NCI-H2196 treated with DMSO at 0.1 percent for 48 hours (cell line): Measurements from ENCODE around the gene TMEM255B.
"Not testable (repeated sequence)": the region's sequence is repeated elsewhere in the genome, so short reads cannot be mapped to it uniquely, and the experiment has no call there.

Source experiments
- DNase-seq: peaks from one replicate; lab custom pipeline; 2025; ENCODE audit not compliant: unreplicated experiment; lab: John Stamatoyannopoulos, UW

The TMEM255B gene

DNA sequence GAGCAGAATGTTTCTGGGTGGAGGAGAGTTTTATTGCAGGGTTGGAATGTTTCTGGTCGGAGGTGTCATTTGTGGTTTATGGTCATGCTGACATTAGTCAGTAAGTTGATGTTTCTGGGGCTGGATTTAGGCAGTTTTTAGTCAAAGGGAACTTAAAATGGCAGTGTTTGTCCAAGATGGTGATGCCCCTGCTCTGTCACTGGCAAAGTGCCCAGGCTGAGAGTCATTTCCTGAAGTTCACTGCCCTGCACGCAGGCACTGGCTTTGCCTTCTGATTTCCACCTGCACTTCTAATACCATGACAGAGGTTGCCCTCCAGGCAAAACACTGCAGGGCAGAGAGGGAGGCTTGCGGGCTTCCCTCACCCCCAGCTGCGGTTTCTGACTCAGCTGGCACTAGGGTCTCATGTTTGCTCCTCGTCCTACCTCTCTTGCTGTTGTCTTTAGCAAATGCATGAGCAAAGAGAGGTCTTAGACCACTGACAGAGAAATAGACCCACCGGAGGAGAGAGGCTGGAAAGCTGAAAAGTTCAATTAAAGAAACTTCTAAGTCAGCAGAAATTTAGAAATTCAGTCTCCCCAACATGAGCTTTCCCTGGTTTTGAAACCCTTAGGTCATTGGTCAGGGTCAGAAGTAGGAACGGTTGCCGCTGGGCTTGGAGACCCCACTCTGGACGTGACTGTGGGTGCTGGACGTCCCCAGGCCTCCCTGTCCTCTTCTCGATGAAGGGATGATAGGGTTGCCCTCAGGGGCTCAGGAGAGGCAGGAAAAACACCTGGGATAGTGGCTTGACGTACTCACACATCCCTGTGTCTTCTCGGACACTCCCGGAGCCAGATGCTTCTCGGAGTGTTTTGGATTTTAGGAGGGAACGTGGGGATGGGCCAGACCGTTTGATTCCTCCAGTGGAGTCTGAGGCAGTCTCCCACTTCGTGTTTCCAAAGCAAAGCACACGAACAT is 26.3 kb downstream of the TMEM255B start:
- DNase-seq = no peak

DNA sequence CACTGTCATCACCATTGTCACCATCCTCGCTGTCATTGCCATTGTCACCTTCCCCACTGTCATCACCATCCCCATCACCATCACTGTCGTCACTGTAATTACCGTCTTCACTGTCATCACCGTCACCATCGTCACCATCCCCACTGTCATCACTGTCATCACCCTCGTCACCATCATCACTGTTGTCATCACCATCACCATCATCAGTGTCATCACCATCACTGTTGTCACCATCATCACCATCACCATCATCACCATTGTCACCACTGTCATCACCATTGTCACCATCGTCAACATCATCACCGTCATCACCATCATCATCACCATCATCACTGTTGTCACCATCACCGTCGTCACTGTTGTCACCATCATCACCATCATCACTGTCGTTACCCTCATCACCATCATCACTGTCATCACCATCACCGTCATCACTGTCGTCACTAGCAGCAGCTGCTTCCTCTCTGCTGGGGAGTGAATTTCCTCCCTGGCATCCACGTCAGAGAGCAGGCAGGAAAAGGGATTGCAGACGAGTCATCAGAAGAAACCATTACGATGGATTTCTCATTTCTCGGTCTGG is 27.3 kb downstream of the TMEM255B start:
- DNase-seq = no peak

DNA sequence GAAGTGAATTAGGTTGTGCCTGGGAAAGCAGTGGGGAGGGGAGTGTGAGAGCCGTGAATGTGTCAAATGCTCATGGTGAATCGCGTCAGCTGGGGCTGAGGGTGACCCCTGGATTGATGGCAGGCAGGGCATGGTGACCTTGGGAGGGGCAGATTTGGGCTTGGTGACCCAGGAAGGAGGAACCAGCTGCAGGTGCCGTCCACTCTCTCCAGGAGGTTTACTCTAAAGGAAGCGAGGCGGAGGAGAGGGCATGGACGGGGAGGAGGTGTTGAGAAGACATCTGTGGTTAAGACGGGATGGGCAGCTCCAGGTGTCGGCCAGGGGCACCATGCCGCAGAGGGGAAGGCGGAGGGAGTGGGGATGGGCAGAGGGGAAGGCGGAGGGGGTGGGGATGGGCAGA is 28.7 kb downstream of the TMEM255B start:
- DNase-seq = no peak

DNA sequence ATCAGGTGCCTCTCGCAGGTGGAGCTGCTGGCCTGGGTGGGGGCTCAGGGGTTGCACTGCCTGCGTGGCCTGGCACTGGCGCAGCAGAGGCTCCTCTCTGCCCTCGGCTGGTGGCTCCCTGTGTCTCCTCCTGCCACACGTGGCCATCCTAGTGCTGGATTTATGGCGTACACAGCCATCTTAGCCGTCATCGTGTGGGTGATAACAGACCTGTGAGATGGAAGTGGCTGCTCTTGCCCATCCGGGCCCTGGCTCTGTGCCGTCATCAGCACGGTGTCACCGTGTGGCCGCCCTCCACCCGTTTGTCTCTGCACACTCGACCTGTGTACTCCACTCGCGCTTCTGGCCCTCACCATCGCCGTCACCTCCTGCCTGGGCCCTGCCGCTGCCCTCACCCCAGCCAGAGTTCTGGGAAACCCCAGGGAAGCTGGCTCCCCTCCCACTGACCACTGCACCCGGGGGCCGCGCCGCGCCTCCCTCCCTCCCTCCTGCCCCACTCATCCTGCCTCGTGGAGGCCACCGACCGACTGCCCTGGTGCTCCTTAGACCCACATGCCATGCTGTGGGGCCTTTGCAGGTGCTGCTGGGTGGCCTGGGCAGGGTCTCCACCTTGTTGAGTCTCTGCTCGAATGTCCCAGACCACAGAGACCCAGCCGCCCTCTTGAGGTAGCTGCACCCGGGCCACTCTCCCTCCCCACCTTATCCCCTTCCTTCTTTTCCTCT is 29.5 kb downstream of the TMEM255B start:
- DNase-seq = no peak

DNA sequence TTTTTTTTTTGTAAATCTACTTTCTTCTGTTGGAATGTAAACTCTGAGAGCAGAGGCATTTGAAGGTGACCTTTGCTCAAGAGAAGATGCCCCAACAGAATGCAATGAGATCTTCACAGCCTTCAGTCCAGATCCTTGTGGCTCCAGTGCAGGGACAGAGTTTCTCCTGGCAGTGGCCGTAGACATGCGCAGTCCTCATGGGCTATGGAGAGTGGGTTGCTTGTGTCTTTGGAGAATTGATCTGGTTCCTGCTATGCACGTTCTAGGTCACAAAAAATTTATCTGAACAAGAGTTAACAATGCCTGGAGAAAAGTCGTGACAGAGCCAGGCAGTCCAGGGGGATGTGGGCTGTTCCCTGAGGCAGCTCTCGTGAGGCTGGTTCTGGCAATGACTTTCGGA is 30.1 kb downstream of the TMEM255B start:
- no peak for DNase-seq

DNA sequence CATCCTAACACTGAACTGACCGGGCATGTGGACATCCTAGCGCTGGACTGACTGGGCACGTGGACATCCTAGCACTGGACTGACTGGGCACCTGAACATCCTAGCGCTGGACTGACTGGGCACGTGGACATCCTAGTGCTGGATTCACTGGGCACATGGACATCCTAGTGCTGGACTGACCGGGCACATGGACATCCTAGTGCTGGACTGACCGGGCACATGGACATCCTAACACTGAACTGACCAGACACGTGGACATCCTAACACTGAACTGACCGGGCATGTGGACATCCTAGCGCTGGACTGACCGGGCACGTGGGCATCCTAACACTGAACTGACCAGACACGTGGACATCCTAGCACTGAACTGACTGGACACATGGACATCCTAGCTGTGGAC is 30.9 kb downstream of the TMEM255B start:
- not testable (repeated sequence) for DNase-seq

DNA sequence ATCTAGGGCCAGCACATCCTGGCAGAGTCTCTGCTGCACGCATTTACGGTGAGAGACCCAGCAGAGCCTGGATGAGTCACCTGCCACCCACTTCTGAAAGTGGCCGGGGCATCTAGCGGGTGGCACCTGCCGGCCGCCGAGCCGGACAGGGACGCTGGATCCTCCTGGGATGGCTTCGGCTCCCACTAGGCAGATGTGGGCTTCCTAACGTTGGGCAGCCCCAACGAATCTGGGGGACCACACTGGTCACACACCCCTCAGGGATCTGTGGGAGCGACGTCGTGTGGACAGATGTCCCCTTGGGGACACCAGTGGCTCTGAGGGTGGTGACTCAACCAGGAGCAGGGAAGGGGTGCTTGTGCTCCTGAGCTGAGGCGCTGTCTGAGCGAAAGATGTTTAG is 32.2 kb downstream of the TMEM255B start:
- DNase-seq = no peak

DNA sequence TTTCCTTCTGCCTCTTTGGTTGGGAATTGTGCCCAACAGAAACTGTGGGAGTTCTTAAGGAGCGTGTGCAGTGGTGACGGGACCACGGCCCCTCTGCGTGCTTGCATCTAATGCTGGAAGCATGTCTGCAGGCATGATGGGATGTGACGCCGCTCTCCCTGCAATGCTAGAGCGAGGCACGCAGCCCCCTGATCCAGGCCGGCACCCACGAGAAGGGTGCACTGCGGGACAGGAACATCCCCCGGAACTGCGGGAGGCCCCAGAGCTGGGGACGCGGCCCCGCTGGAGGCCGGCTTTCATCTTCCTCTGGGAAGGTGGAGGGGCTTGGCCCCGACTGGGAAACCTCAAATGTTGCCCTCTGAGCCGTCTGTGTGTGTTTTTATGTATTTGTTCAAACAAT is 32.7 kb downstream of the TMEM255B start:
- no peak for DNase-seq

DNA sequence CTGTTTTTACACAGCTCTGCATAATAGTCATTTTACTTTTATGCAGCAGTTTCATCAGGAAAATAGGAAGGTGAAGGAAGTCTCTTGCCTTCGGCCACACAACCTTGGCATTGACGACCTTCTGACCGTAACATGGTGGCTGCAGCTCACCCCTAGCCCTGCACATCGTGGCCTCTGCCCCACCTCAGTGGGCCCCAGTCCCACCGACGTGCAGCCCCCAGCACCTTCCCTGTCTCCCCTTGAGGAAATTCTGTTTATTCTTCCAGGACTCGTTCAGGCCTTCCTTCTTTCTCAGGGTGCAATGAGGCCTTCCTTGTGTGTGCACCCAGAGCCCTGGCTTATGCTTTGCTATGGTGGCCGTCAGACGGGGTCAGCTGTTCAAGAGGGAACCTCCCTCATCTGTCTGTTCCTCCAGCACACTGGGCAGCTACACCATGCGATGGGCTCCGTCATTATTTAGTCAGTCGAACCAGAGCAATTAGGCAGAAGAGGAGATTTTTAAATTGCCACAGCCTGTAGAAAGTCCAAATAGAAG is 33.3 kb downstream of the TMEM255B start:
- DNase-seq = no peak

DNA sequence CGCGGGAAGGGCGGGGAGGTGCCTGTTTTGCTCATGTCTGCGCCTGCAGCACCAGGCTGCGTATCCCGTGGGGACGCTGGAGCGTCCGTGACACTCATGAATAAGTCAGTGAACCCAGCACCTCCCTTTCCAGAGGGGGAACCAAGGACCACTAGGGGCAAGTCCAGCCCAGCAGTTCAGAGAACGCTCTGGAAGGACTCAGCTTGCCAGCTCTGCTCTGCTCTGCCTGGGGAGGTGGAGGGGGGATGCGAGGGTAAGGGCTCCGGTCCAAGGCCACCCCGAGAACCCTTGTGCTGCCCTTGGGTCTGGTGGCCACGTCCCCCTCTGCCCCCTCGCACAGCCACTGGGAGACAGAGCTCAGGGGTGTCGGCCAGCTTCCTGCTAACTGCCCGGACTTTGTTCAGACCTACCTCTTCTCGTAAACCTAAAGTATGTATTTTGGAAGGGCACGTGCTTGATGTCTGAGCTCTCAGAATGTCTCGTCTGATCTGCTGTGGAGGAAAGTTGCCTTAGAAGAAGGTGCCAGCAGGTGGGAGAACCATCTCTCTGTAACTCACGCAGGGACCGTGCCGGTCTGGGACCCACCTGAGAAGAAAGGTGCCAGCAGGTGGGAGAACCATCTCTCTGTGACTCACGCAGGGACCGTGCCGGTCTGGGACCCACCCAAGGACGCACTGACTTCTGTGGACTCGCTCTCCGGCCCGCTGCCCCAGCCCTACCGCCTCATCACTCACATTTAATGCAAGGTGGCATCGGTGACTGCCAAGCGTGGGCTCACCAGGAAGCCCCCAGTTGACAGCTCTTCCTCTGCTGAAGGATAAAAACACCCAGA is 34.1 kb downstream of the TMEM255B start:
- DNase-seq = no peak

DNA sequence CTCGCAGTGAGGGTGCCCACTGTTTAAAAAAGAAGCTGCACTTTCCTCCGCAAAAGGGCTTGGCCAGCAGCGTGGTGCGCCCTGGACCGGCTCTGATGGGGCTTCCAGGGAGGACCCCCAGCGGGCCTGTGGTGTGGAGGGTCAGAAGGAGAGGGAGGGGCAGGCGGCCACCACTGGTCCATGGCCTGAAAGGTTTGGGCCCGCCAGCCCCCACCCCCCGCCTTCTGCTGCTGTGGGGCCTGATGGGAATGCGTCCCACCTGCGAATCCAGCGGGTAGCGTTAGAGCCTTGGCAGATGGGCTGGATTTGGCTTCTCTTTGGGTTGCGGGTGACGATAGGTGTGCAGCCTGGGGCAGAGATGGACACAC is 34.7 kb downstream of the TMEM255B start:
- DNase-seq = no peak

DNA sequence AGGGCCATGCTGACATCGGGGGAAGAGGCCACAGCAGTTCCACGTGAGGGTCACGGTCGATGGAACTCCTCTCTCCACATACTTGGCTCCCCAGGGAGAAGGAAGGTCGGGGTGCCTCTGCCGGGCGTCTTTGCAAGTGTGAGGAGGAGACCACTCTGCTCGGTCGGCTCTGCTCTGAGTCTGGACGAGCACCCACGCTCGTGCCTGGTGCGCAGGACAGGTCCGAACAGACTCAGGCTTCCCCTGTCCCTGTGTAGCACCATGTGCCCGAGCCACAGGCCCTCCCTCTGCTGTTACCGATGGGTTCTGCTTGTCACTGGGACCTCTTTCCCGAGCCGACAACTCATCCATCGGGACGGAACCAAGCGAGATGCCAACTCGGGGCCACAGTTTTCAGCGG is 35.1 kb downstream of the TMEM255B start:
- DNase-seq = no peak

DNA sequence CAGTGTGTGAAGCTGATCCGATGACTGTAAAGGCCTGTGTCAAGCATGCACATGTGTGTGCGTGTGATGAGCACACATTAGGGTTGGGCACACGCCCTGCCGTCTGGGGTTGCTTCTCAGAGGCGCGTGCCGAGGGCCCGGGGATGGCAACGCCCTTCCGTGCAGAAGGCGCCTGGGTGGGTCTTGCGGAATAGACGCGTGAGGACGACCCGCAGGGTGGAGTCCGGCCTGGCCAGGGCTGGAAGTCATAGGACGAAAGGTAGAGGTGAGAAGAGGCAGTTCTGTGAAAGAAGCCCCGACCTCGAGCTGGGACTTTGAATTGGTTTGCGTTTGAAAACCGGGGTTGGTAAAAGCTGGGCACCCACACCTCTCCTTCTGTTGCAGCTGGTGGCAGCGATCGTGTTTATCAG is 35.7 kb downstream of the TMEM255B start:
- DNase-seq = no peak

DNA sequence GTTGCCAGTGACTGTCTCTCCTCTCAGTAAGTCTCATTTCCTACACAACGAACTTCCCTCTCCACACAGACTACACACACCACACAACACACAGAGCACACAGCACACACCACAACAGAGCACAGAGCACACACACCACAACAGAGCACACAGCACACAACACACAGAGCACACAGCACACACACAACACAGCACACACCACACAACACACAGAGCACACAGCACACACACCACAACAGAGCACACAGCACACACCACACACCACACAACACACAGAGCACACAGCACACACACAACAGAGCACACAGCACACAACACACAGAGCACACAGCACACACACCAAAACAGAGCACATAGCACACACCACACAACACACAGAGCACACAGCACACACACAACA is 36.3 kb downstream of the TMEM255B start:
- not testable (repeated sequence) for DNase-seq

DNA sequence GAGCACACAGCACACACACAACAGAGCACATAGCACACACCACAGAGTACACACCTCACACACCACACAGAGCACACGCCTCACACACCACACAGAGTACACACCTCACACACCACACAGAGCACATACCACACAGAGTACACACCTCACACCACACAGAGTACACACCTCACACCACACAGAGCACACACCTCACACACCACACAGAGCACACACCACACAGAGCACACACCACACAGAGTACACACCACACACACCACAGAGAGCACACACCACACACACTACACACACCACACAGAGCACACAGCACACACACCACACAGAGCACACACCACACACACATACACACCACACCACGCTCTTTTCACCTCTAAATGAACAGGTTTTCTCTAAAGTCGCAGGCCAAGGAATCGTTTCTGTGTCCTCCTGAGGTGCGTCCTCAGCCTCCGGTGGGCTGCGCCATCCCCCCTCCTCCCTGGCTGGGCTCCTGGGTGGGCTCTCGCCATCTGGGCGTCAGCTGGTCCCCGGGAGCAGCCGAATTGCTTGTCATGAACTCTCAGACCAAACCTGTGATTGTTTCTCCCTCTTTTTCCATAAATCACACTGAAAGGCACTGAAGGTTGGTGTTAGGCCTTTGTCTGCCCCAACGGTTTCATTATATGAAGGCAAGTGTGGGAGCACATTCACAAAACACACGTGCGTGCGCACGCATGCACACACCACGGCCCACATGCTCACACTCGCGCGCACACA is 37.4 kb downstream of the TMEM255B start:
- no peak for DNase-seq

DNA sequence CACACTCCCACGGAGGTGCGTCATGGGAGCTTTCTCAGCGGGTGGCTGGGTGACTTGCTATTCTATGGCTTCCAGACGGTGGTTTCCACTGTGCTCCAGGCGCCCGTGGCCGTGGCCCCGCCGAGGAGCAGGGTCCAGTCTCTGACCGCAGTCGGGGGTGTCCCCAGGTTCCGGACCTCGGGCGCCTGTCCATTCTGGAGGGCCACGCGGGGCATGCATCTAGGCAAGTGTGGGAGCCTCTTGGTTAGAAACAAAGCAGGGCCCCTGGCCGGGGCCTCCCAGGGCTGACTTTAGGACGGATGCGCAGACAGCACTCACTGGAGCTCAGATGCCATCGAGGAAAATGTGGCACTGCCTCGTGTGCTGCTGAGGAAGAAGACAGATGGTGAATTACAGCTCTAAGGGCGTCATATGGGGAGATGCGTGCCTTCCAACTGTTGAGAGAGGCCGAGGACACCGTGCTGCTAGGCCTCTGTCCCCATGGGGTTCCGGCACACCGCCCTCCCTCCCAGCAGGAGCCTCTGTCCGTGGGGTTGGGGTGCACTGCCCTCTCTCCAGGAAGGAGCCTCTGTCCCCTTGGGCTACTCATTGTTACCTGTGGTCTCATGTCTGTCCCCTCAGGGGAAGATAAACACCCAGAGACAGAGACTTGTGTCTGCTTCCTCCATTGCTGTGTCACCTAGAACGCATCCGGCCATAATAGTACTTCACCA is 38.1 kb downstream of the TMEM255B start:
- no peak for DNase-seq

DNA sequence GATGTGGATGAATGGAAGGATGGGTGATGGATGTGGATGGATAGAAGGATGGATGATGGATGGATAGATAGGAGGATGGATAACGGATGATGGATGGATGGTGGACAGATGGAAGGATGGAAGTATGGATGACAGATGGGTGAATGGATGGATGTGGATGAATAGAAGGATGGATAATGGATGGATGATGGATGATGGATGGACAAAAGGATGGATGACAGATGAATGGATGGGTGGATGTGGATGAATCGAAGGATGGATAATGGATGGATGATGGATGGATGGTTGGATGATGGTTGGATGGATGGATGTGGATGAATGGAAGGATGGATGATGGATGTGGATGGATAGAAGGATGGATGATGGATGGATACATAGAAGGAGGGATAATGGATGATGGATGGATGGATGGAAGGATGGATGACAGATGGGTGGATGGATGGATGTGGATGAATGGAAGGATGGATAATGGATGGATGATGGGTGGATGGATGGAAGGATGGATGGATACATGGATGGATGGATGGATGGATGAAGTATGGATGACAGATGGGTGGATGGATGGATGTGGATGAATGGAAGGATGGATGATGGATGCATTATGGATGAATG is 39.3 kb downstream of the TMEM255B start:
- DNase-seq = no peak

DNA sequence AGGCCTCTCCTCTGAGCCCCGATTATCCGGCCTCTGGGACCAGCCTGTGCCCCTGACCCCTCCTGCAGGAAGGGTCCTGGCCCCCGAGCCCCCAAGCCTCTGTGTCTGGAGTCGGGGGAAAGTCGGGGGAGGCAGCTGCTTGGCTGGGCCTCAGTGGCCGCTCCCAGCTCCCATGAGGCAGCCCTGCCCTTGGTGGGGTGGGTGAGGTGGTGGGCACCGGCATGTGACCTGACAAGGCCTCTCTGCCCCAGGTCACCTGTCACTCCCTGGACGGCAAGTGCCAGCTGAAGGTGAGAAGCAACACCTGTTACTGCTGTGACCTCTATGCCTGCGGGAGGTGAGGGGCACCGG is 41.5 kb downstream of the TMEM255B start:
- DNase-seq = no peak

DNA sequence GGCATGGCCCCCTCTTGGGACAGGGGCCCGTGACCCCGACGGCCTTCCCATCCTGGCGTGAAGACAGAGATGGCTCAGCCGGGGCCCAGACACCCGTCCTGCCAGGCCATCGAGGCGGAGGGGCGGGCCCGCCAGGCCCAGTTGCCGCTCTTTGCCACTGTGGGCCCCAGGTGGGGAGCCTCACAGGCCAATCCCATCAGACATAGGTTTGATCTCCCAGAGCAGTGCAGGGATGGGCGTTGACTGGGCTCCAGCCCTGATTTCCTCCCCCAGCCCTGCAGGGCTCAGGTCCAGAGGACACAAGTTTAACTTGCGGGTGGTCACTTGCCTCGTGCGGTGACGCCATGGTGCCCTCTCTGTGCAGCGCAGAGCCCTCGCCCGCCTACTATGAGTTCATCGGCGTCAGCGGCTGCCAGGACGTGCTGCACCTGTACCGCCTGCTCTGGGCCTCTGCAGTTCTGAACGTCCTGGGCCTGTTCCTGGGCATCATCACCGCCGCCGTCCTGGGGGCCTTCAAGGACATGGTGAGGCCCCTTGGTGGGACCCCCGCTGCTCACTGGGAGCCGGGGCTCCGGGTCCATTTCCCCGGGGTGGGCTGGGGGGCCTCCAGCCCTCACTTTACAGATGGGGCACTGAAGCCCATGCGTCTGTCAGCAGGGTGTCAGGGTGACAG is 42.4 kb downstream of the TMEM255B start:
- DNase-seq = no peak
